ENCODE data around the gene HLA-F.

- TF ChIP-seq, protein P1, sequence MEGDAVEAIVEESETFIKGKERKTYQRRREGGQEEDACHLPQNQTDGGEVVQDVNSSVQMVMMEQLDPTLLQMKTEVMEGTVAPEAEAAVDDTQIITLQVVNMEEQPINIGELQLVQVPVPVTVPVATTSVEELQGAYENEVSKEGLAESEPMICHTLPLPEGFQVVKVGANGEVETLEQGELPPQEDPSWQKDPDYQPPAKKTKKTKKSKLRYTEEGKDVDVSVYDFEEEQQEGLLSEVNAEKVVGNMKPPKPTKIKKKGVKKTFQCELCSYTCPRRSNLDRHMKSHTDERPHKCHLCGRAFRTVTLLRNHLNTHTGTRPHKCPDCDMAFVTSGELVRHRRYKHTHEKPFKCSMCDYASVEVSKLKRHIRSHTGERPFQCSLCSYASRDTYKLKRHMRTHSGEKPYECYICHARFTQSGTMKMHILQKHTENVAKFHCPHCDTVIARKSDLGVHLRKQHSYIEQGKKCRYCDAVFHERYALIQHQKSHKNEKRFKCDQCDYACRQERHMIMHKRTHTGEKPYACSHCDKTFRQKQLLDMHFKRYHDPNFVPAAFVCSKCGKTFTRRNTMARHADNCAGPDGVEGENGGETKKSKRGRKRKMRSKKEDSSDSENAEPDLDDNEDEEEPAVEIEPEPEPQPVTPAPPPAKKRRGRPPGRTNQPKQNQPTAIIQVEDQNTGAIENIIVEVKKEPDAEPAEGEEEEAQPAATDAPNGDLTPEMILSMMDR (IDR thresholded peaks at IDR 0.05), result no peak
- TF ChIP-seq POLR2A (IDR thresholded peaks at IDR 0.05), result no peak
These were observed 19.8 kb downstream of the HLA-F start for GRCh38 chr6:29743025-29743424.
